Measurements from ENCODE around the gene PLEKHA6. TPM values are rescaled to one million over a fixed set of nuclear protein-coding genes. Genes with fewer than 3 reads are reported as not detected.
"Not testable (repeated sequence)": the region's sequence is repeated elsewhere in the genome, so short reads cannot be mapped to it uniquely, and the experiment has no call there.

Gene PLEKHA6
- total and polyA plus RNA-seq, 7 experiments from 2014 or later, result 0.05 to 1.9 (median 0.46) TPM; not detected in 1

GRCh38 chr1:204242920-204243319 lies 116.8 kb downstream of the PLEKHA6 start:
- no peaks in the 10 kb centered on the region for H3K27me3 ChIP-seq (ENCODE audit: control insufficient read depth in 2 of 2, insufficient read depth in 2 of 2, low read length in 2 of 2)
- Mint-ChIP-seq H3K4me3 (no peak overlapping the region), H3K4me1 (no peaks in the 10 kb centered on the region), H3K27me3 (peaks cover 0 to 3% (median 0%) of the 10 kb centered on the region in 5 donors), H3K36me3 (peaks cover 0 to 3% (median 0%) of the 10 kb centered on the region in 5 donors), H3K27ac (no peak overlapping the region), H3K9me3 (peaks cover 0 to 2% (median 0%) of the 10 kb centered on the region in 11 donors)
- CTCF ChIA-PET, result no interaction called here
- no peaks in the 10 kb centered on the region for H3K9me3 ChIP-seq (ENCODE audit: control insufficient read depth in 2 of 3, low read length in 3 of 3)
- H3K36me3 ChIP-seq (ENCODE audit: control insufficient read depth in 2 of 3, insufficient read depth in 3 of 3, low read length in 3 of 3), result no peaks in the 10 kb centered on the region
- POLR2A ChIA-PET, result no interaction called here
- no peak overlapping the region for H3K4me3 ChIP-seq (ENCODE audit: low read length)
- H3K4me1 ChIP-seq (ENCODE audit: control insufficient read depth in 2 of 2, insufficient read depth in 2 of 2, low read length in 2 of 2), result no peaks in the 10 kb centered on the region
- DNase-seq (no peak), ATAC-seq (no peak)
- no peak overlapping the region for H3K27ac ChIP-seq (ENCODE audit: low read depth, low read length)
- intact Hi-C loops (cut with micrococcal nuclease), result no loop called here

GRCh38 chr1:204241914-204242313 lies 117.8 kb downstream of the PLEKHA6 start:
- Histone ChIP-seq H3K27ac (ENCODE audit: low read depth, low read length) (no peak overlapping the region), H3K36me3 (ENCODE audit: control insufficient read depth in 2 of 3, insufficient read depth in 3 of 3, low read length in 3 of 3) (no peaks in the 10 kb centered on the region), H3K4me1 (ENCODE audit: control insufficient read depth in 2 of 2, insufficient read depth in 2 of 2, low read length in 2 of 2) (no peaks in the 10 kb centered on the region), H3K27me3 (ENCODE audit: control insufficient read depth in 2 of 2, insufficient read depth in 2 of 2, low read length in 2 of 2) (no peaks in the 10 kb centered on the region), H3K4me3 (ENCODE audit: low read length) (no peak overlapping the region), H3K9me3 (ENCODE audit: control insufficient read depth in 2 of 3, low read length in 3 of 3) (no peaks in the 10 kb centered on the region)
- CTCF ChIA-PET, result no interaction called here
- no peak overlapping the region for H3K27ac Mint-ChIP-seq
- H3K36me3 Mint-ChIP-seq, result peaks cover 0 to 3% (median 0%) of the 10 kb centered on the region in 5 donors
- intact Hi-C loops (cut with micrococcal nuclease), result no loop called here
- DNase-seq, result no peak
- no peak for ATAC-seq
- peaks cover 0 to 2% (median 0%) of the 10 kb centered on the region in 11 donors for H3K9me3 Mint-ChIP-seq
- H3K27me3 Mint-ChIP-seq, result peaks cover 0 to 3% (median 0%) of the 10 kb centered on the region in 5 donors
- POLR2A ChIA-PET, result no interaction called here
- no peaks in the 10 kb centered on the region for H3K4me1 Mint-ChIP-seq
- H3K4me3 Mint-ChIP-seq, result no peak overlapping the region

GRCh38 chr1:204241050-204241449 lies 118.7 kb downstream of the PLEKHA6 start:
- Mint-ChIP-seq H3K36me3 (peaks cover 0 to 3% (median 0%) of the 10 kb centered on the region in 5 donors), H3K4me1 (no peaks in the 10 kb centered on the region), H3K27ac (no peak overlapping the region), H3K27me3 (peaks cover 0 to 2% (median 0%) of the 10 kb centered on the region in 5 donors), H3K4me3 (no peak overlapping the region), H3K9me3 (peaks cover 0 to 2% (median 0%) of the 10 kb centered on the region in 11 donors)
- Histone ChIP-seq H3K9me3 (ENCODE audit: control insufficient read depth in 2 of 3, low read length in 3 of 3) (no peaks in the 10 kb centered on the region), H3K4me1 (ENCODE audit: control insufficient read depth in 2 of 2, insufficient read depth in 2 of 2, low read length in 2 of 2) (no peaks in the 10 kb centered on the region), H3K27ac (ENCODE audit: low read depth, low read length) (no peak overlapping the region), H3K27me3 (ENCODE audit: control insufficient read depth in 2 of 2, insufficient read depth in 2 of 2, low read length in 2 of 2) (no peaks in the 10 kb centered on the region), H3K36me3 (ENCODE audit: control insufficient read depth in 2 of 3, insufficient read depth in 3 of 3, low read length in 3 of 3) (no peaks in the 10 kb centered on the region), H3K4me3 (ENCODE audit: low read length) (no peak overlapping the region)
- ATAC-seq, result no peak
- DNase-seq, result no peak
- CTCF ChIA-PET, result no interaction called here
- POLR2A ChIA-PET, result no interaction called here
- intact Hi-C loops (cut with micrococcal nuclease), result no loop called here

- Mint-ChIP-seq H3K4me3 (no peak overlapping the region), H3K36me3 (peaks cover 0 to 3% (median 0%) of the 10 kb centered on the region in 5 donors), H3K4me1 (no peaks in the 10 kb centered on the region), H3K27me3 (peaks cover 0 to 4% (median 0%) of the 10 kb centered on the region in 5 donors), H3K9me3 (peaks cover 0 to 2% (median 0%) of the 10 kb centered on the region in 11 donors), H3K27ac (no peak overlapping the region)
- Histone ChIP-seq H3K27me3 (ENCODE audit: control insufficient read depth in 2 of 2, insufficient read depth in 2 of 2, low read length in 2 of 2) (no peaks in the 10 kb centered on the region), H3K36me3 (ENCODE audit: control insufficient read depth in 2 of 3, insufficient read depth in 3 of 3, low read length in 3 of 3) (no peaks in the 10 kb centered on the region), H3K4me3 (ENCODE audit: low read length) (no peak overlapping the region), H3K9me3 (ENCODE audit: control insufficient read depth in 2 of 3, low read length in 3 of 3) (no peaks in the 10 kb centered on the region), H3K27ac (ENCODE audit: low read depth, low read length) (no peak overlapping the region), H3K4me1 (ENCODE audit: control insufficient read depth in 2 of 2, insufficient read depth in 2 of 2, low read length in 2 of 2) (no peaks in the 10 kb centered on the region)
- ChIA-PET POLR2A (no interaction called here), CTCF (no interaction called here)
- DNase-seq (no peak), ATAC-seq (no peak)
- intact Hi-C loops (cut with micrococcal nuclease), result no loop called here
Observed at GRCh38 chr1:204240233-204240632, 119.5 kb downstream of the PLEKHA6 start.

GRCh38 chr1:204239401-204239800 lies 120.3 kb downstream of the PLEKHA6 start:
- DNase-seq; H3K27me3 ChIP-seq (ENCODE audit: control insufficient read depth in 2 of 2, insufficient read depth in 2 of 2, low read length in 2 of 2); ATAC-seq; intact Hi-C loops (cut with micrococcal nuclease); H3K4me1 ChIP-seq (ENCODE audit: control insufficient read depth in 2 of 2, insufficient read depth in 2 of 2, low read length in 2 of 2); H3K36me3 ChIP-seq (ENCODE audit: control insufficient read depth in 2 of 3, insufficient read depth in 3 of 3, low read length in 3 of 3); H3K27ac Mint-ChIP-seq; H3K27ac ChIP-seq (ENCODE audit: low read depth, low read length); H3K27me3 Mint-ChIP-seq; H3K4me3 ChIP-seq (ENCODE audit: low read length); CTCF ChIA-PET; H3K4me1 Mint-ChIP-seq; H3K9me3 ChIP-seq (ENCODE audit: control insufficient read depth in 2 of 3, low read length in 3 of 3); H3K9me3 Mint-ChIP-seq; H3K4me3 Mint-ChIP-seq; POLR2A ChIA-PET; H3K36me3 Mint-ChIP-seq: not testable (repeated sequence)

GRCh38 chr1:204238520-204238919 lies 121.2 kb downstream of the PLEKHA6 start:
- H3K4me3 Mint-ChIP-seq; H3K27ac Mint-ChIP-seq; H3K27me3 ChIP-seq (ENCODE audit: control insufficient read depth in 2 of 2, insufficient read depth in 2 of 2, low read length in 2 of 2); H3K27me3 Mint-ChIP-seq; H3K4me3 ChIP-seq (ENCODE audit: low read length); H3K9me3 Mint-ChIP-seq; DNase-seq; H3K27ac ChIP-seq (ENCODE audit: low read depth, low read length); H3K4me1 Mint-ChIP-seq; H3K36me3 ChIP-seq (ENCODE audit: control insufficient read depth in 2 of 3, insufficient read depth in 3 of 3, low read length in 3 of 3); ATAC-seq; H3K9me3 ChIP-seq (ENCODE audit: control insufficient read depth in 2 of 3, low read length in 3 of 3); CTCF ChIA-PET; H3K4me1 ChIP-seq (ENCODE audit: control insufficient read depth in 2 of 2, insufficient read depth in 2 of 2, low read length in 2 of 2); POLR2A ChIA-PET; H3K36me3 Mint-ChIP-seq; intact Hi-C loops (cut with micrococcal nuclease): not testable (repeated sequence)

- DNase-seq, H3K4me1 Mint-ChIP-seq, H3K4me3 Mint-ChIP-seq: not testable (repeated sequence)
Observed at GRCh38 chr1:204237515-204237914, 122.2 kb downstream of the PLEKHA6 start.

More at GRCh38 chr1:204237515-204237914, 122.2 kb downstream of the PLEKHA6 start:
- H3K4me1 ChIP-seq (ENCODE audit: control insufficient read depth in 2 of 2, insufficient read depth in 2 of 2, low read length in 2 of 2); H3K9me3 Mint-ChIP-seq; POLR2A ChIA-PET; H3K27me3 ChIP-seq (ENCODE audit: control insufficient read depth in 2 of 2, insufficient read depth in 2 of 2, low read length in 2 of 2); H3K9me3 ChIP-seq (ENCODE audit: control insufficient read depth in 2 of 3, low read length in 3 of 3); H3K36me3 ChIP-seq (ENCODE audit: control insufficient read depth in 2 of 3, insufficient read depth in 3 of 3, low read length in 3 of 3); H3K4me3 ChIP-seq (ENCODE audit: low read length); H3K27me3 Mint-ChIP-seq; H3K27ac Mint-ChIP-seq; H3K27ac ChIP-seq (ENCODE audit: low read depth, low read length); ATAC-seq; intact Hi-C loops (cut with micrococcal nuclease); H3K36me3 Mint-ChIP-seq: not testable (repeated sequence)
- CTCF ChIA-PET, result interaction anchor here (0.6 to 1.2 kb wide), 2 partner anchors 47 to 109 kb away, joined by 3 read pairs; no protein-coding TSS in a partner anchor
